ENCODE data around the gene RERGL. TPM values are rescaled to one million over a fixed set of nuclear protein-coding genes. Genes with fewer than 3 reads are reported as not detected.
"Not testable (repeated sequence)": the region's sequence is repeated elsewhere in the genome, so short reads cannot be mapped to it uniquely, and the experiment has no call there.

Gene RERGL
- total RNA-seq, 1 donor from 2014 or later = not detected

- no peak overlapping the region for H3K27ac Mint-ChIP-seq
- peaks cover 15% of the 10 kb centered on the region for H3K9me3 Mint-ChIP-seq
- no peaks in the 10 kb centered on the region for H3K36me3 Mint-ChIP-seq (ENCODE audit: low read depth)
- intact Hi-C loops (cut with micrococcal nuclease) = no loop called here
- DNase-seq (ENCODE audit: low spot score) = no peak
- no peaks in the 10 kb centered on the region for H3K4me1 Mint-ChIP-seq (ENCODE audit: low read depth)
- no peaks in the 10 kb centered on the region for H3K27me3 Mint-ChIP-seq (ENCODE audit: low read depth)
- no peak overlapping the region for H3K4me3 Mint-ChIP-seq (ENCODE audit: low read depth)
These were observed 17.3 kb downstream of the RERGL start for GRCh38 chr12:18072723-18073122.

GRCh38 chr12:18071336-18071735 lies 18.7 kb downstream of the RERGL start:
- H3K36me3 Mint-ChIP-seq (ENCODE audit: low read depth) = no peaks in the 10 kb centered on the region
- no peaks in the 10 kb centered on the region for H3K27me3 Mint-ChIP-seq (ENCODE audit: low read depth)
- intact Hi-C loops (cut with micrococcal nuclease) = no loop called here
- no peaks in the 10 kb centered on the region for H3K4me1 Mint-ChIP-seq (ENCODE audit: low read depth)
- DNase-seq (ENCODE audit: low spot score) = no peak
- no peak overlapping the region for H3K27ac Mint-ChIP-seq
- no peak overlapping the region for H3K4me3 Mint-ChIP-seq (ENCODE audit: low read depth)
- H3K9me3 Mint-ChIP-seq = peaks cover 24% of the 10 kb centered on the region

DNA sequence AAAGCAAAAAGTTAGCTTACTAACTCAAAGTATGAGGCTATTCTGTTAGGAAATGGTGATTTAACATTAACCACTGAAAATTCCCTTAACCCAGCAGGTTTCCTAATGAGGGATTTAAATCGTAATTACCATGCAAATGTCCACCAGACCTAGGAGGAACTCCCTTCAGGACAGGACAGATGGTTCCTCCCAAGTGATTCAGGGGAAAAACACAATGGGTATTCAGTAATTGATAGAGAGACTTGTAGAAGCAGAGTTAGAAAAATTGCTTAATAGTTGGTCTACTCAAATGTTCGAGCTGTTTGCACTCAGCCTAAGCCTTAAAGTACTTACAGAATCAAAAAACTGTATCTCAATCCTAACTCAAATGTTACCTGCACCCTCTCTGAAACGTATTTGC lies 21.6 kb downstream of the RERGL start:
- intact Hi-C loops (cut with micrococcal nuclease) = no loop called here
- Mint-ChIP-seq H3K9me3 (peaks cover 19% of the 10 kb centered on the region), H3K4me3 (ENCODE audit: low read depth) (no peak overlapping the region), H3K27me3 (ENCODE audit: low read depth) (no peaks in the 10 kb centered on the region), H3K4me1 (ENCODE audit: low read depth) (no peaks in the 10 kb centered on the region), H3K27ac (no peak overlapping the region), H3K36me3 (ENCODE audit: low read depth) (no peaks in the 10 kb centered on the region)
- DNase-seq (ENCODE audit: low spot score) = no peak

- no peak overlapping the region for H3K4me3 Mint-ChIP-seq (ENCODE audit: low read depth)
These were observed 23.3 kb downstream of the RERGL start for GRCh38 chr12:18066666-18067065.

GRCh38 chr12:18062867-18063266 lies 27.1 kb downstream of the RERGL start:
- DNase-seq (ENCODE audit: low spot score); intact Hi-C loops (cut with micrococcal nuclease); H3K36me3 Mint-ChIP-seq (ENCODE audit: low read depth); H3K4me3 Mint-ChIP-seq (ENCODE audit: low read depth); H3K27me3 Mint-ChIP-seq (ENCODE audit: low read depth); H3K27ac Mint-ChIP-seq; H3K4me1 Mint-ChIP-seq (ENCODE audit: low read depth): not testable (repeated sequence)
- H3K9me3 Mint-ChIP-seq = peaks cover 39% of the 10 kb centered on the region

More at GRCh38 chr12:18066666-18067065, 23.3 kb downstream of the RERGL start:
- Mint-ChIP-seq H3K9me3 (peaks cover 26% of the 10 kb centered on the region), H3K36me3 (ENCODE audit: low read depth) (no peaks in the 10 kb centered on the region), H3K4me1 (ENCODE audit: low read depth) (no peaks in the 10 kb centered on the region), H3K27ac (no peak overlapping the region), H3K27me3 (ENCODE audit: low read depth) (no peaks in the 10 kb centered on the region)
- DNase-seq (ENCODE audit: low spot score) = no peak
- intact Hi-C loops (cut with micrococcal nuclease) = no loop called here

DNA sequence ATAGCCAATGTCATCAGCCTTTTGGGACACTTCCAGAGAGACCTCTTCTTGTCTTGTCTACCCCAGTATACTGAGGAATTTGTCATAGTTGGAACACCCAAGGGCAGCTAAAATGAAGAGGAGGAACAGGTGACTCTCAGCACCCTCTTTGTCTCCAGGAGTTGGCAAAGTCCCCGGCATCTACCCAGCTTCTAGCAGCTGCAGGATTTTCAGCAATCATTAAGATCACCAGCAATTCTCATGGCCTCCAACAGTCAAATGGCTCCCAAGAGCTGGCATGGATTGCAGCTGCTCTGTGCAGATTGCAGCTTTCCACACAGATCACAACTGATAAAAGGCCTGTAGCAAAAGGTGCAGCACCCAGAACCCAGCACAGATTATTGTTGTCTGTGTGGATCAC lies 32.9 kb downstream of the RERGL start:
- H3K9me3 Mint-ChIP-seq = peaks cover 60% of the 10 kb centered on the region
- no peak for DNase-seq (ENCODE audit: low spot score)
- H3K27ac Mint-ChIP-seq = no peak overlapping the region
- H3K4me3 Mint-ChIP-seq (ENCODE audit: low read depth) = no peak overlapping the region
- H3K27me3 Mint-ChIP-seq (ENCODE audit: low read depth) = no peaks in the 10 kb centered on the region
- intact Hi-C loops (cut with micrococcal nuclease) = no loop called here
- H3K36me3 Mint-ChIP-seq (ENCODE audit: low read depth) = no peaks in the 10 kb centered on the region
- H3K4me1 Mint-ChIP-seq (ENCODE audit: low read depth) = no peaks in the 10 kb centered on the region

DNA sequence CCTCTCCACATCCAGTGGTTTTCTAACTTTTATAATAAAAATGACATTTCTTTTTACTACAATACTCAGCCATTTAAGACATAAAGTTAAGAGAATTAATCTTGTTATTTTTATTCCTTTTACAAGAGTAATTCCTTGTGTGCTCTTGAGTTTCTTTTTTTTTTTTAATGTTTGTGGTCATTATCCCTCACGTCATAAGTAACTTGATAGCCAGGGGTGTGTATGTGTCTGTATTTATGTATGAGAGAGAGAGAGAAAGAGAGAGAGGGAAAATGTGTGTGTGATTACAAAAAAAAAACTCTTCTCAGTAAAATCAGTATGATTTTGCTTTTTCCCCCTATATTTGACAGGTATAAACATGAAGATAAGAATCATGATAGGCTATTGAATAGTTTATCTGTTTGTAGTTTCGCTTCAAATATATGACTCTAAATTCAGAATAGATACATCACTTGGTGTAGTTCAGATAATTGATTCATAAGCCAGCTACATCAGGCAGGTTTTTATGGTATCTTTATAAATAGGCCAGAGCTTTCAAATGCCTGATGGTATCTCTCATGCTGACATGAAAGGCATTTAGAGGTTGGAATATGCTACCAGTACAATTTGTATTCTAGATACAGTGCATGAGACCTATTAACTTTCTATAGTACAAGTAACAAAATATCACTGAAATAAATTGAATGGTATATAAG lies 34.9 kb downstream of the RERGL start:
- no peak for DNase-seq (ENCODE audit: low spot score)
- Mint-ChIP-seq H3K9me3 (peaks cover 58% of the 10 kb centered on the region), H3K36me3 (ENCODE audit: low read depth) (no peaks in the 10 kb centered on the region), H3K4me3 (ENCODE audit: low read depth) (no peak overlapping the region), H3K27me3 (ENCODE audit: low read depth) (no peaks in the 10 kb centered on the region), H3K4me1 (ENCODE audit: low read depth) (no peaks in the 10 kb centered on the region), H3K27ac (no peak overlapping the region)
- intact Hi-C loops (cut with micrococcal nuclease) = no loop called here

DNA sequence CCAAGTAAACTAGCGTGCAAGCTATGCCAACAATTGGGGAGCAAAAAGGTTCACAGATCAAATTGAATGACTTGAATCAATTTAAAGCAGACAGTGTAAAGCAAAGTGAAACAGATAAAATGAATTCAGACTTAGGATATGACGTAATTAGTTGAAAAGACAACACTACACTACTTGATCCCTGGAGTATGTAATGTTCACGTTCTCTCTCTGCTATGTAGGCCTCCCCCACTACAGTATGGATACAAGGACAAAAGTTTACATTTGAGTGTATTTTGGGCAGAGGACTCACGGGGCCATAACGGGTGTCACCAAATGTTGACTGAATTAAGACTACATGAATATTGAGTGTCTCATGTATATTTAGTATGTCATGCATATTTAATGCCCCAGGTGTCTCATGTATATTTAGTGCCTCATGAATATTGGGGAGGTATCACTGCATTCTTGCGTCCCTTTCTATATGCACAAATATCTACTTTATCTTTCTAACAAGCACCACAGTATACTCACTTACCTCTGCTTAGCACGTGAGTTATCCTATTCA lies 44.5 kb downstream of the RERGL start:
- Mint-ChIP-seq H3K4me3 (ENCODE audit: low read depth) (no peak overlapping the region), H3K27ac (no peak overlapping the region), H3K9me3 (peaks cover 25% of the 10 kb centered on the region), H3K27me3 (ENCODE audit: low read depth) (no peaks in the 10 kb centered on the region), H3K36me3 (ENCODE audit: low read depth) (no peaks in the 10 kb centered on the region), H3K4me1 (ENCODE audit: low read depth) (no peaks in the 10 kb centered on the region)
- DNase-seq (ENCODE audit: low spot score) = no peak
- intact Hi-C loops (cut with micrococcal nuclease) = no loop called here

- H3K27ac Mint-ChIP-seq = not testable (repeated sequence)
These were observed 49.8 kb downstream of the RERGL start for GRCh38 chr12:18040060-18040742.

More at GRCh38 chr12:18040060-18040742, 49.8 kb downstream of the RERGL start:
- H3K36me3 Mint-ChIP-seq (ENCODE audit: low read depth); H3K27me3 Mint-ChIP-seq (ENCODE audit: low read depth); DNase-seq (ENCODE audit: low spot score); H3K4me3 Mint-ChIP-seq (ENCODE audit: low read depth); H3K4me1 Mint-ChIP-seq (ENCODE audit: low read depth); intact Hi-C loops (cut with micrococcal nuclease): not testable (repeated sequence)
- peaks cover 33% of the 10 kb centered on the region for H3K9me3 Mint-ChIP-seq

Other genes starting within 250 kb of the RERGL start
- gene PIK3C2G, start 171.3 kb upstream of the RERGL start, total RNA-seq = not detected in 2 replicates

Measured in activated T-helper 2 cell treated with anti-CD3 and anti-CD28 coated beads, Interferon-gamma antibody, Interleukin-2, Interleukin-4, amounts not matched to agents 10 μg/mL and 5 μg/mL and 100 μg/mL, durations not matched to agents 14 hours and 24 hours and 36 hours (primary cell).